ENCODE results near the gene FGFR1OP2. TPM values are rescaled to one million over a fixed set of nuclear protein-coding genes. Genes with fewer than 3 reads are reported as not detected.

FGFR1OP2 gene
- polyA plus RNA-seq, 1 of the 3 experiments (the other 2 are of a cell fraction): 20.6 TPM

- ChIA-PET POLR2A (no interaction called here), CTCF (interaction anchor here (0.6 kb wide), 1 partner anchor 818 kb away, joined by 3 read pairs; no protein-coding TSS in a partner anchor)
- Histone ChIP-seq H3K9me2 (no peaks in the 10 kb centered on the region), H4K20me1 (ENCODE audit: insufficient read depth) (no peaks in the 10 kb centered on the region), H3K9ac (no peak overlapping the region), H2AFZ (ENCODE audit: low read depth) (no peak overlapping the region), H3K4me3 (ENCODE audit: low read depth in 2 of 2, low read length in 1 of 2) (no peak overlapping the region), H3K27ac (ENCODE audit: low read depth in 2 of 2, low read length in 1 of 2) (no peak overlapping the region), H3K4me2 (no peak overlapping the region), H3K79me2 (ENCODE audit: insufficient read depth) (no peaks in the 10 kb centered on the region), H3K27me3 (ENCODE audit: insufficient read depth) (no peaks in the 10 kb centered on the region), H3F3A (replicated peaks; ENCODE audit: insufficient read depth) (peaks cover 5% of the 10 kb centered on the region), H3K36me3 (replicated peaks in 1 of 2; ENCODE audit: control insufficient read depth in 1 of 2, insufficient read depth in 2 of 2, low read length in 1 of 2) (peaks cover 60 to 64% of the 10 kb centered on the region in 2 experiments), H3K9me3 (no peaks in the 10 kb centered on the region), H3K4me1 (ENCODE audit: control insufficient read depth in 1 of 2, insufficient read depth in 2 of 2, low read depth in 1 of 2, low read length in 1 of 2) (no peaks in the 10 kb centered on the region)
- no peak for DNase-seq
- WGBS (ENCODE audit: low lambda C conversion rate): 100% methylated on average over 2 of the region's 2 CpGs
- no peak for TF ChIP-seq TCF12 (IDR thresholded peaks at IDR 0.05)
- TF ChIP-seq JUND (IDR thresholded peaks at IDR 0.05): no peak
- no peak for TF ChIP-seq TAF1 (IDR thresholded peaks at IDR 0.05; ENCODE audit: borderline replicate concordance, low read depth, low read length)
- TF ChIP-seq ELF1 (IDR thresholded peaks at IDR 0.05): no peak
- no peak for TF ChIP-seq RAD21 (IDR thresholded peaks at IDR 0.05; ENCODE audit: low read length)
These were observed 31.9 kb downstream of the FGFR1OP2 start for GRCh38 chr12:26970136-26970535.

- no peak overlapping the region for H3K4me3 ChIP-seq (ENCODE audit: low read depth in 2 of 2, low read length in 1 of 2)
- peaks cover 55 to 64% of the 10 kb centered on the region in 2 experiments for H3K36me3 ChIP-seq (replicated peaks in 1 of 2; ENCODE audit: control insufficient read depth in 1 of 2, insufficient read depth in 2 of 2, low read length in 1 of 2)
These were observed 33.7 kb downstream of the FGFR1OP2 start for GRCh38 chr12:26971963-26972362.

More at GRCh38 chr12:26971963-26972362, 33.7 kb downstream of the FGFR1OP2 start:
- Histone ChIP-seq H3K27ac (ENCODE audit: low read depth in 2 of 2, low read length in 1 of 2) (no peak overlapping the region), H3K4me1 (ENCODE audit: control insufficient read depth in 1 of 2, insufficient read depth in 2 of 2, low read depth in 1 of 2, low read length in 1 of 2) (no peaks in the 10 kb centered on the region), H3K79me2 (ENCODE audit: insufficient read depth) (no peaks in the 10 kb centered on the region), H2AFZ (ENCODE audit: low read depth) (no peak overlapping the region), H3K9ac (no peak overlapping the region), H3K4me2 (no peak overlapping the region), H3K9me2 (no peaks in the 10 kb centered on the region), H3K27me3 (ENCODE audit: insufficient read depth) (no peaks in the 10 kb centered on the region), H3F3A (replicated peaks; ENCODE audit: insufficient read depth) (no peaks in the 10 kb centered on the region), H3K9me3 (no peaks in the 10 kb centered on the region), H4K20me1 (ENCODE audit: insufficient read depth) (no peaks in the 10 kb centered on the region)
- ChIA-PET CTCF (no interaction called here), POLR2A (no interaction called here)
- WGBS (ENCODE audit: low lambda C conversion rate): 74% methylated on average over 2 of the region's 2 CpGs
- no peak for TF ChIP-seq IRF3 (IDR thresholded peaks at IDR 0.05; ENCODE audit: low read depth, low read length)
- no peak for TF ChIP-seq MXI1 (IDR thresholded peaks at IDR 0.05; ENCODE audit: low read depth, low read length)
- TF ChIP-seq EP300 (IDR thresholded peaks at IDR 0.05; ENCODE audit: borderline replicate concordance in 1 of 2, low read depth in 1 of 2, low read length in 1 of 2): no peak
- TF ChIP-seq FOXM1 (IDR thresholded peaks at IDR 0.05; ENCODE audit: low read depth): no peak
- no peak for TF ChIP-seq CTCF (IDR thresholded peaks at IDR 0.05)
- no peak for TF ChIP-seq JUND (IDR thresholded peaks at IDR 0.05)
- no peak for TF ChIP-seq ELF1 (IDR thresholded peaks at IDR 0.05)
- no peak for TF ChIP-seq USF1 (IDR thresholded peaks at IDR 0.05; ENCODE audit: borderline replicate concordance, low read depth)
- no peak for TF ChIP-seq RFX5 (IDR thresholded peaks at IDR 0.05; ENCODE audit: low read length)
- no peak for TF ChIP-seq USF2 (IDR thresholded peaks at IDR 0.05; ENCODE audit: borderline replicate concordance, low read depth, low read length)
- no peak for TF ChIP-seq SMC3 (IDR thresholded peaks at IDR 0.05; ENCODE audit: low read depth, low read length)
- TF ChIP-seq YY1 (IDR thresholded peaks at IDR 0.05; ENCODE audit: low read depth): no peak
- no peak for TF ChIP-seq TAF1 (IDR thresholded peaks at IDR 0.05; ENCODE audit: borderline replicate concordance, low read depth, low read length)
- TF ChIP-seq TEAD4 (IDR thresholded peaks at IDR 0.05; ENCODE audit: borderline replicate concordance, insufficient read depth): no peak
- TF ChIP-seq FOXJ3 (CRISPR knock-in tag; IDR thresholded peaks at IDR 0.05): no peak
- DNase-seq: no peak

All from SK-N-SH (cell line).